HEK293T (cell line): ENCODE results near the gene GAB4.

Experiments used
- BHLHE40 ChIP-seq: fragments of 450-650 bp; IDR thresholded peaks from 2 replicates; pipeline ENCODE4 v1.6.1; 2016; ENCODE audit warnings: mild to moderate bottlenecking, moderate library complexity, borderline replicate concordance
- FOXA1 ChIP-seq: fragments of 450-650 bp; IDR thresholded peaks from 2 replicates; pipeline ENCODE4 v1.6.1; 2016; ENCODE audit warnings: mild to moderate bottlenecking
- FOXK2 ChIP-seq: fragments of 450-650 bp; IDR thresholded peaks from 2 replicates; pipeline ENCODE4 v1.6.1; 2016; ENCODE audit warnings: mild to moderate bottlenecking
- FOXM1 ChIP-seq: fragments of 450-650 bp; IDR thresholded peaks from 2 replicates; pipeline ENCODE4 v1.6.1; 2017; ENCODE audit warnings: mild to moderate bottlenecking, borderline replicate concordance
- HDGF ChIP-seq: fragments of 450-650 bp; IDR thresholded peaks from 2 replicates; pipeline ENCODE4 v1.6.1; 2017; ENCODE audit warnings: antibody characterized with exemption, borderline replicate concordance
- L3MBTL2 ChIP-seq: fragments of 450-650 bp; conservative IDR thresholded peaks from 2 replicates; pipeline ENCODE4 v1.6.1; 2016; ENCODE audit warnings: mild to moderate bottlenecking
- LEF1 ChIP-seq: fragments of 450-650 bp; IDR thresholded peaks from 2 replicates; pipeline ENCODE4 v1.6.1; 2017; ENCODE audit warnings: mild to moderate bottlenecking, borderline replicate concordance
- NFRKB ChIP-seq: fragments of 450-650 bp; IDR thresholded peaks from 2 replicates; pipeline ENCODE4 v1.6.1; 2016; ENCODE audit warnings: mild to moderate bottlenecking, moderate library complexity
- SP1 ChIP-seq: fragments of 450-650 bp; IDR thresholded peaks from 2 replicates; pipeline ENCODE4 v1.6.1; 2017
- SUZ12 ChIP-seq: fragments of 450-650 bp; IDR thresholded peaks from 2 replicates; pipeline ENCODE4 v1.6.1; 2016; ENCODE audit warnings: mild to moderate bottlenecking
- TARDBP ChIP-seq: fragments of 450-650 bp; IDR thresholded peaks from 2 replicates; pipeline ENCODE4 v1.6.1; 2016
- ZNF384 ChIP-seq: fragments of 450-650 bp; IDR thresholded peaks from 2 replicates; pipeline ENCODE4 v1.6.1; 2016
- TF ChIP-seq, protein P1 (sequence below): fragments of 450-650 bp; IDR thresholded peaks from 2 replicates; pipeline ENCODE4 v1.6.1; 2016

DNA sequence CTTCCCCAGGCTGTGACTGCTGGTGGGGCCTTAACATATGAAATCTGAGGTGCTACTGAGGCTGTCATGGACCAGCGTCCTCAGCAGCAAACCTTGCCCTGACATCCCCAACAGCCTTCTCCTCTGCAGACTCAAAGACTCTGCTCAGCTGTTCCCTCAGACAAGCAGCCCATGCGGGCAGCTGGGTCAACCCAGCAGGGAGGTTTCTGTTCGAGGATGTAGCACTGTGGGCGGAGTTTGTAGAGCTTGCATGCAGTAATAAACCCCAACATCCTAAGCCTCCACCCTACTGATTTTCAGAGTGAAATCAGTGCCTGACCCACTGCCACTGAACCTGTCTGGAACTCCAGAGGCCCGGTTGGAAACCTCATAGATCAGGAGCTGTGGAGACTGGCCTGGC is 94.0 kb downstream of the GAB4 start:
- TF ChIP-seq TARDBP (no peak), FOXA1 (no peak), HDGF (no peak), BHLHE40 (no peak), SP1 (no peak), FOXM1 (no peak), L3MBTL2 (no peak), ZNF384 (no peak), NFRKB (no peak), FOXK2 (no peak), SUZ12 (no peak), LEF1 (no peak)
- TF ChIP-seq, protein P1, sequence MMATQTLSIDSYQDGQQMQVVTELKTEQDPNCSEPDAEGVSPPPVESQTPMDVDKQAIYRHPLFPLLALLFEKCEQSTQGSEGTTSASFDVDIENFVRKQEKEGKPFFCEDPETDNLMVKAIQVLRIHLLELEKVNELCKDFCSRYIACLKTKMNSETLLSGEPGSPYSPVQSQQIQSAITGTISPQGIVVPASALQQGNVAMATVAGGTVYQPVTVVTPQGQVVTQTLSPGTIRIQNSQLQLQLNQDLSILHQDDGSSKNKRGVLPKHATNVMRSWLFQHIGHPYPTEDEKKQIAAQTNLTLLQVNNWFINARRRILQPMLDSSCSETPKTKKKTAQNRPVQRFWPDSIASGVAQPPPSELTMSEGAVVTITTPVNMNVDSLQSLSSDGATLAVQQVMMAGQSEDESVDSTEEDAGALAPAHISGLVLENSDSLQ, result no peak
